SH-SY5Y (cell line): ENCODE measurements around the gene GPR157.

Experiments
- GATA2 ChIP-seq: IDR thresholded peaks from 2 replicates; pipeline ENCODE4 v1.6.1; 2011; ENCODE audit warnings: mild to moderate bottlenecking, low read depth, low read length
- GATA3 ChIP-seq: IDR thresholded peaks from 2 replicates; pipeline ENCODE4 v1.6.1; 2011; ENCODE audit warnings: low read depth, mild to moderate bottlenecking, low read length, moderate library complexity

GRCh38 chr1:9118186-9118585 is 10.7 kb downstream of the GPR157 start:
- TF ChIP-seq GATA2 (no peak), GATA3 (no peak)
